HG03097 (cell line): Measurements from ENCODE around the gene ZDHHC11B.

Experiments used
- ATAC-seq: cut with Tn5 transposase; IDR thresholded peaks from one replicate; pipeline ENCODE4 v1.9.1; 2021; ENCODE audit not compliant: unreplicated experiment, low FRiP score

The ZDHHC11B gene

GRCh38 chr5:675871-676698 is 108.4 kb downstream of the ZDHHC11B start:
- ATAC-seq, result no peak

GRCh38 chr5:675111-675870 is 109.2 kb downstream of the ZDHHC11B start:
- ATAC-seq, result no peak

- ATAC-seq, result no peak
These were observed 109.9 kb downstream of the ZDHHC11B start for GRCh38 chr5:674630-675011.

- no peak for ATAC-seq
These were observed 110.5 kb downstream of the ZDHHC11B start for GRCh38 chr5:673831-674629.

- no peak for ATAC-seq
These were observed 111.2 kb downstream of the ZDHHC11B start for GRCh38 chr5:673161-673830.

- no peak for ATAC-seq
These were observed 112.0 kb downstream of the ZDHHC11B start for GRCh38 chr5:672329-673160.

- ATAC-seq, result no peak
These were observed 112.8 kb downstream of the ZDHHC11B start for GRCh38 chr5:671459-672328.

GRCh38 chr5:670396-671270 is 113.9 kb downstream of the ZDHHC11B start:
- ATAC-seq, result no peak

GRCh38 chr5:669842-670395 is 114.6 kb downstream of the ZDHHC11B start:
- no peak for ATAC-seq

- ATAC-seq, result no peak
These were observed 115.3 kb downstream of the ZDHHC11B start for GRCh38 chr5:669111-669841.

- ATAC-seq, result no peak
These were observed 116.1 kb downstream of the ZDHHC11B start for GRCh38 chr5:668283-668995.

- no peak for ATAC-seq
These were observed 117.6 kb downstream of the ZDHHC11B start for GRCh38 chr5:666816-667498.

- ATAC-seq, result no peak
These were observed 118.4 kb downstream of the ZDHHC11B start for GRCh38 chr5:665956-666711.

GRCh38 chr5:665541-665955 is 119.0 kb downstream of the ZDHHC11B start:
- ATAC-seq, result no peak

- no peak for ATAC-seq
These were observed 119.6 kb downstream of the ZDHHC11B start for GRCh38 chr5:664994-665360.
